ENCODE data around the gene ARID3C.

The ARID3C gene, protein sequence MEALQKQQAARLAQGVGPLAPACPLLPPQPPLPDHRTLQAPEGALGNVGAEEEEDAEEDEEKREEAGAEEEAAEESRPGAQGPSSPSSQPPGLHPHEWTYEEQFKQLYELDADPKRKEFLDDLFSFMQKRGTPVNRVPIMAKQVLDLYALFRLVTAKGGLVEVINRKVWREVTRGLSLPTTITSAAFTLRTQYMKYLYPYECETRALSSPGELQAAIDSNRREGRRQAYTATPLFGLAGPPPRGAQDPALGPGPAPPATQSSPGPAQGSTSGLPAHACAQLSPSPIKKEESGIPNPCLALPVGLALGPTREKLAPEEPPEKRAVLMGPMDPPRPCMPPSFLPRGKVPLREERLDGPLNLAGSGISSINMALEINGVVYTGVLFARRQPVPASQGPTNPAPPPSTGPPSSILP

GRCh38 chr9:34628656-34629490 is at the start of gene ARID3C:
TSS of gene ARID3C (minus strand) at chr9:34629066. CDS start at chr9:34628014, 1,052 bp downstream.
- DNase-seq: peak; percentile 32

- no peak for DNase-seq
Observed at GRCh38 chr9:34675869-34676268, 47.0 kb upstream of the ARID3C start.

- DNase-seq: peak; percentile 92
Observed at GRCh38 chr9:34675048-34675714, 46.3 kb upstream of the ARID3C start.

DNA sequence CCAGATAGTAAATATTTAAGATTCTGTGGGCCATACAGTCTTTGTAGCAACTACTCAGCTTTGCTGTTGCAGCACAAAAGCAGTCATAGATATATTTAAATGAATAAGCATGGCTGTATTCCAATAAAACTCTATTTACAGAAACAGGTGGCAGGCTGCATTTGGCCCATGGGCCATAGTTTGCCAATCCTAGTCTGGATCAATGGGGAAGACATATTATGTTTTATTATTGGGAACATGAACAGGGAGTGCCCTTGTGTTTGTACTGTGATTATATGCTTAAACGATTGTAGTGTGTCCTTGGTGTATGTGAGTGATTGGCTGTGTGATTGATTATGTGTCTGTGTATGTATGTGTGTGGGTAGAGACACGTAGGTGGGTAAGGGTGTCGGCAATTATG is 45.6 kb upstream of the ARID3C start:
- DNase-seq: no peak

- DNase-seq: no peak
Observed at GRCh38 chr9:34671307-34671706, 42.4 kb upstream of the ARID3C start.

DNA sequence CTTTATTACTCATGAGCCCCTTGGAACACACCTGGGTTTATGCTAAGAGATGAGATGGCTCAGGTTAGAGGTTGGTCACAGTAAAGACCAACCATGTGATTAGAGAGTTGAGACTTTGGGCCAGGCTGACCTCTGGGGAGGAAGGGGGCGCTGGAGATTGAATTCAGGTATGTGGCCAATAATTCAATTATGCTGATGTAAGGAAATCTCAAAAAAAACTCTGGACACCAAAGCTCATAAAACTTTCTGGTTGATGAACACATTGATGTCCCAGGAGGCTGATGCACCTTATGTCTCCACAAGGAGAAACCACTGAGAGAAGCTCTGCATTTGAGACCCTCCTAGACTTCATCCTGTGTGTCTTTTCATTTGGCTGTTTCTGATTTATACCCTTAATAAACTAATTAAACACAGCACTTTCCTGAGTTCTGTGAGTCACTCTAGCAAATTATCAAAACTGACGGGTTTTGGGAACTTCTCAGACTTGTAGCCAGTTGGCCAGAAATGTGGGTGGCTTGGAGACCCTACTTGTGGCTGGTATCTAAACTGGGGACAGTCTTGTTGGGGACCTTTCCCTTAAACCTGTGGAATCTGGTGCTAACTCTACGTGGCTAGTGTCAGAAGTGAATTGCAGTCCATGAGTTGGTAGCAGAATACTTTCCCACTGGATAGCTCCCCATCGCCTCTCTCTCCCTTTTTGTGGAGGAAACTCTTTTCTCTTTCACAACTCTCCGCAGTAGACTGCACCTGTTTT is 41.1 kb upstream of the ARID3C start:
- no peak for DNase-seq

- DNase-seq: peak; percentile 96
Observed at GRCh38 chr9:34665381-34666250, 36.8 kb upstream of the ARID3C start.

DNA sequence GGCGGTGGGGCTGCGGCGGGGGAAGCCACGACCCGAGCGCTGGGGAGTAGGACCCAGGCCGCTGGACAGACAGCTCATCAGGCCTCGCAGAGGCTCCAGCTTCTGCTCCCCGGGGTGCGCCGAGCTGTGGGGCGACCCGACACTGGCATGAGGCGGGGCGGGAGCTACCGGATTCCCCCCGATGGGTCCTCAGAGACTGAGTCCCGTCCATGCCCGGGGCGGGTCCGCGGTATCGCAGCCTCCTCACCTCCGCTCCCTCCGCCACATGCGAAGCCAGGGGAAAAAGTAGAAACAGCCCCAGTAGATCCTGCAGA is 36.2 kb upstream of the ARID3C start:
- DNase-seq: no peak

- peak; percentile 16 for DNase-seq
Observed at GRCh38 chr9:34664281-34665066, 35.6 kb upstream of the ARID3C start.

GRCh38 chr9:34663303-34663605 is 34.4 kb upstream of the ARID3C start:
- no peak for DNase-seq

GRCh38 chr9:34662526-34663302 is 33.8 kb upstream of the ARID3C start, which contains the start of gene CCL27:
TSS of gene CCL27 (minus strand) at chr9:34662657. CDS start at chr9:34662633, 24 bp downstream.
- no peak for DNase-seq

- DNase-seq: no peak
Observed at GRCh38 chr9:34659592-34660253, 30.9 kb upstream of the ARID3C start.

- no peak for DNase-seq
Observed at GRCh38 chr9:34658461-34658860, 29.6 kb upstream of the ARID3C start.

DNA sequence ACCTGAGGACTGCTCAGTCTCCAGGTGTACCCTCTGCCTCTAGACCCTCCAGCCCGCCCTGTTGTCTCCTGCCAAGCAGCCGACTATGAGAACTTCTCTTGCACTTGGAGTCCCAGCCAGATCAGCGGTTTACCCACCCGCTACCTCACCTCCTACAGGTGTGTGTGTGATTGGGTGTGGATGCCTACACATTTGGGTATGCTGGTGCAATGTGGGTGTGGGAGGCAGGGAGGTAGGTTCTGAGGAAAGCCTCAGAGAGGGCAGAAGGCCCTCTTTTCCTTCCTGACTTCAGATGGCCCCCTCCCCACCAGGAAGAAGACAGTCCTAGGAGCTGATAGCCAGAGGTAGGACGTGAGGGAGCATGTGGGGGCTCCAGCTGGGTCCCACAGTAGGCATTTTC is 28.1 kb upstream of the ARID3C start:
- no peak for DNase-seq

DNA sequence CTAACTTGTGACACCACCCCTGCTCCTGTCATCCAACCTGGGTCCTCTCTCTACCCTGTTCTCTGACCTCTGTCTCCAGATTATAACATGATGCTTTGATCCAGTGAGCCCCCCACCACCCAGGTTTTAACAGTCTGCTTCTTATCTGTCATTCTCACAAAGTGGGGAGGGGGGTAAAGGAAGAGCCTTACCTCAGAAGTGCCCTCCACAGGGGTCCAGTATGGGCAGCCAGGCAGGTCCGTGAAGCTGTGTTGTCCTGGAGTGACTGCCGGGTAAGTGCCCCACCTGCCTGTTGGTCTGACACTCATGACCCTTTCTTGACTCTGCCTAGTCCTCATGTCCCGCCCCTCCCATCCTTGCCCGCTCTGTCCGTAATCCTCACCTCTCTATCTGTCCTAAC is 26.5 kb upstream of the ARID3C start:
- DNase-seq: no peak

GRCh38 chr9:34654323-34655051 is 25.6 kb upstream of the ARID3C start:
- peak; percentile 96 for DNase-seq

DNA sequence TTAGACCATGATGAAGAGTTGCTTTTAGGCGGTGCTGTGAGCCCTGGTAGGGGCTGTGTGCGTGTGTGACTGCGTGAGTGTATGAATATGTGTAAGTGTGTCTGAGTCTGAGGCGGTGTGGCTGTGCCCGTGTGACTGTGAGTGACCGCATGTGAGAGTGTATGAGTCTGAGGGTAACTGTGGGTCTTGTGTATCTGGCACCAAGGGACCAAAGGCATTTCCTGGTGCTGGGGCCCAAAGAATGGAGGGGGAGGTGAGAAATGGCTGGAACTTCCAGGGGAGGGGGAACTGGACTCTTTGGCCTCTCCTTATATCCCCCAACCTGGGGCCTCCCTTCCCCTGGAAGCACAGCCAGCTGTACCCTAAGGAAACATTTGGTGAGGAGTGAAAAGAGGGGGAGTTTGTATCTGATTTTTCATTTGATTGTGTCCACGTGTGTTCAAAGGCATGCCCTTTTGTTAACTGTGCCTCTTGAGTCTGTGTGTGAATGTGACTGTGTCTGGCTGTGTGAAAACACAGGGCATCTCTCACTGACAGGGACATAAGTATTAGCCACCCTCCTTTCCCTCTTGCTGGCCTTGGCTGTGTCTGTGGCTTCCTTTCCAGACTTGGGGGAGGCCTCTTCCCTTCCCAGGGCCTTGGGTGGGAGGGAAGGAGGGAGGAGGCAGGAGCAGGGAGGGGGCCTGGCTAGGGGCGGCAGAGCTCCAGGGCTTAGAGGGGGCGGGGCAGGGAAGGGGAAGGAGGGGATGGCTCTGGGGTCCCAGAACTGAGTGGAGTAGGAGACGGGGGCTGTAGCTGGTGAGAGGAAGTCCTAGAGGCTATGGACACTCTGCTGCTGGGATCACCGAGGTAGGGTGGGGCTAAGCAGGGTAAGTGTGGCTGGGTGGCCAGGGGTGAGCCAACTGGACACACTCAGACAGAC is 24.5 kb upstream of the ARID3C start:
- DNase-seq: peak; percentile 38

DNA sequence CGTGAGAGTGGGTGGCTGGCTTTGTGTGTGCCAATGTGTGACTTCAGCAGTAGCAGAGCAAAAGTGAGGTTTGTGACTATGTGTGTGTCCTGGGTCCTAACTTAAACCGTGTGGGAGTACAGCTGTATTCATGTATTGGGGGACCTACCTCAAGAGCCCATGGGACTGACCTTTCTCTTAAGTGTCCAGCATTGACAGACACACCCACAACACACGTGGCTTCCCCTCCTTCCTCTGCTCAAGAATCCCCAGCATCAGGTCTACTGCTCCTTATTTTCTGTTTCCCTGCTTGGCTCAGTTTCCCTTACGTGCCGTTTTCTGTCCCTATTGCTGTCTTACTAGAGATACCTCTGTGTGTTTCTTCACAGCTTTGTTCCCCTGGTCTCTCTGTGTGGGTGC is 23.7 kb upstream of the ARID3C start:
- no peak for DNase-seq

Measured in NCI-H1092 treated with DMSO at 0.1 percent for 48 hours (cell line).